PC-3 (cell line): ENCODE measurements around the gene SHC4. TPM values are rescaled to one million over a fixed set of nuclear protein-coding genes. Genes with fewer than 3 reads are reported as not detected.

Source experiments
- ATAC-seq: fragments of 200-7000 bp; cut with Tn5 transposase; 2 replicates; pipeline ENCODE4 v1.9.1; 2020; ENCODE audit warnings: mild to moderate bottlenecking, moderate library complexity
- BruUV-seq: library from RNA; stranded (reverse); fragments of 400-500 nt; replicated peaks from 2 replicates; lab custom pipeline; 2021; lab: Mats Ljungman, UMichigan
- CTCF ChIA-PET: fragments of 300-600 bp; sonication (Branson Sonifier 250); formaldehyde crosslinking; loops from one replicate; lab custom pipeline; 2022; ENCODE audit warnings: antibody characterized with exemption; lab: Charles Lee
- POLR2A ChIA-PET: fragments of 300-600 bp; sonication (Branson Sonifier 250); formaldehyde crosslinking; loops from one replicate; lab custom pipeline; 2022; ENCODE audit warnings: antibody characterized with exemption; ENCODE audit not compliant: unreplicated experiment; lab: Charles Lee
- DNase-seq: peaks from one replicate; pipeline ENCODE4 v3.0.0-alpha.2; 2015
- H2AFZ ChIP-seq: fragments of 300-600 bp; sonication (generic); 2 replicates; pipeline ENCODE4 v1.6.0; 2016; ENCODE audit warnings: antibody characterized with exemption, low read length
- H3F3A ChIP-seq: fragments of 300-600 bp; sonication (generic); one replicate; pipeline ENCODE4 v1.6.0; 2017; ENCODE audit warnings: antibody characterized with exemption, low read length, control low read depth, mild to moderate bottlenecking; ENCODE audit not compliant: unreplicated experiment
- H3K27ac ChIP-seq: fragments of 300-600 bp; sonication (generic); 2 replicates; pipeline ENCODE4 v1.5.1; 2016; ENCODE audit warnings: mild to moderate bottlenecking, low read length
- H3K27me3 ChIP-seq: fragments of 300-600 bp; sonication (generic); 2 replicates; pipeline ENCODE4 v1.6.1; 2016; ENCODE audit warnings: low read length, mixed read lengths
- H3K36me3 ChIP-seq: fragments of 300-600 bp; sonication (generic); 2 replicates; pipeline ENCODE4 v1.6.1; 2016; ENCODE audit warnings: low read depth, mixed run types, low read length, mixed read lengths
- H3K4me1 ChIP-seq: fragments of 300-600 bp; sonication (generic); 2 replicates; pipeline ENCODE4 v1.5.1; 2016; ENCODE audit warnings: low read length; ENCODE audit not compliant: insufficient read depth
- H3K4me2 ChIP-seq: fragments of 300-600 bp; sonication (generic); 2 replicates; pipeline ENCODE4 v1.6.0; 2016; ENCODE audit warnings: low read length
- H3K4me3 ChIP-seq: fragments of 300-600 bp; sonication (generic); 2 replicates; pipeline ENCODE4 v1.5.1; 2016; ENCODE audit warnings: mild to moderate bottlenecking, low read length, mixed read lengths
- H3K79me2 ChIP-seq: fragments of 300-600 bp; sonication (generic); 2 replicates; pipeline ENCODE4 v1.6.1; 2017; ENCODE audit warnings: low read length, mixed read lengths
- H3K9ac ChIP-seq: fragments of 300-600 bp; sonication (generic); 2 replicates; pipeline ENCODE4 v1.6.0; 2016; ENCODE audit warnings: mild to moderate bottlenecking, low read length
- H3K9me2 ChIP-seq: fragments of 300-600 bp; sonication (generic); replicated peaks from 2 replicates; pipeline ENCODE4 v1.6.1; 2016; ENCODE audit warnings: mixed run types, low read length, mixed read lengths
- H3K9me3 ChIP-seq: fragments of 300-600 bp; sonication (generic); 2 replicates; pipeline ENCODE4 v1.6.1; 2016; ENCODE audit warnings: low read length, mixed read lengths
- H4K20me1 ChIP-seq: fragments of 300-600 bp; sonication (generic); 2 replicates; pipeline ENCODE4 v1.6.1; 2016; ENCODE audit warnings: low read length, mixed read lengths
- EZH2 ChIP-seq: fragments of 300-600 bp; sonication (generic); IDR thresholded peaks from one replicate; pipeline ENCODE4 v1.6.1; 2017; ENCODE audit warnings: antibody characterized with exemption, mild to moderate bottlenecking, low read length; ENCODE audit not compliant: unreplicated experiment
- EZH2phosphoT487 ChIP-seq: fragments of 300-600 bp; sonication (generic); IDR thresholded peaks from 2 replicates; pipeline ENCODE4 v1.6.1; 2018; ENCODE audit warnings: mild to moderate bottlenecking, antibody characterized with exemption, low read length, borderline replicate concordance
- intact Hi-C: fragments of 100-400 bp; cut with micrococcal nuclease; formaldehyde crosslinking; loops from 2 replicates; pipeline ENCODE4 v1.9.0; 2023
- total RNA-seq: library from RNA; depleted of rRNA; stranded (reverse); fragments of >200 nt; gene quantifications from 2 replicates; pipeline ENCODE4 v1.2.3, GENCODE V29; 2014; rRNA removed
- TF ChIP-seq, protein P1 (sequence below): fragments of 300-600 bp; sonication (generic); conservative IDR thresholded peaks from 2 replicates; pipeline ENCODE4 v1.5.1; 2017; ENCODE audit warnings: antibody characterized with exemption, low read depth, mild to moderate bottlenecking, low read length

The SHC4 gene
- total RNA-seq, 1 experiment from 2014 or later, result 2.4 TPM

DNA sequence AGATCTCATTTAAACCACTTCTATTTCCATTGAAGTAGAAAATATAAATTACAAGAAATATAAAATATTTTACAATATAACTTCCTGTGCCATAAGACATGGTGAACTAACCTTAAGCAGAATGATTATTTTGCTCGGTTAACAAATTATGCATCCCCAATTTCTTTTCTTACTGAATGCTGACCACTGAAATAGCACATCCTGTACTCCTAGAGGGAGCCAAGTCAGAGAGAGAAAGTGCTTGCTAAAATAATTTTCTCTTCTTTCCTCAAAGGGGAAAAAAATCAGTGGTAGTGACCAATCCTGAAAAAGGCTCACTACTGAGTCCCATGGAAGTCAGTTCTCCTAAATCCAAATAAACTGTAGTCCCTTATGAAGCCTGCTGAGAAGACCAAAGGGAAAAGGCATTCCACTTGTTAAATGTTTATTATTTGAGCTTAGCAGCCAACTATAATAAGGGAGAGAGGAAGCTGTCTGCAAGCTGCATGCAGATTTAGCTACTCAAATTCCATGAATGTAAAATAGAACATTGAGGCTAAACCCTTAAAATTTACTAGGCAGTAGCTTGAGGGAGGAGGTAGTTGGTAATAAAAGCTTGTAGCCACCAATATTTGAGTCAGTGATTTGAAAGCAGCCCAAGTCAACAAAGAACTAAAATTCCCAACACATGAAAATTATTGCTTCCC, 185.9 kb downstream of the SHC4 start:
- POLR2A ChIA-PET, result interaction anchor here (0.6 kb wide), 2 partner anchors 14 to 33 kb away, joined by 3 to 4 read pairs; partner anchors contain the start of gene CEP152
- no peak overlapping the region for H2AFZ ChIP-seq
- no peaks in the 10 kb centered on the region for H3K27me3 ChIP-seq

DNA sequence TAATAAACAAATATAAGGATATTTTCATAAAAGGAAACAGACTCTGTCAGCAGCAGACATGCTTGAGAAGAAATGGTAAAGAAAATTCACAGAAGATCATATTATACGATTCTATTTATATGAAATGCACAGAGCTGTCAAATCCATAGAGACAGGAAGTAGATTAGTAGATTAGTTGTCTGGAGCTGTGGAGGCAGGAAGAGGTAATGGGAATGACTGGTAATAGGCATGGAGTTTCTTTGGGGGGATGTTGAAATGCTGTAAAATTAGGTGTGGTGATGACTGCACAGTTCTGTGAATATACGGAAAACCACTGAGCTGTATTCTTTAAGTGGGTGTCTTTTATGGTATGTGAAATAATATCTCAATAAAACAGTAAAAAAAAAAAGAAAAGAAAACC, 188.2 kb downstream of the SHC4 start:
- Histone ChIP-seq H3K9me3 (no peaks in the 10 kb centered on the region), H3K36me3 (peaks cover 28% of the 10 kb centered on the region), H3K79me2 (no peaks in the 10 kb centered on the region), H3K9ac (no peak overlapping the region), H3K4me3 (no peak overlapping the region), H3K9me2 (no peaks in the 10 kb centered on the region), H3F3A (no peaks in the 10 kb centered on the region), H3K4me2 (no peak overlapping the region), H3K27ac (no peak overlapping the region), H3K27me3 (no peaks in the 10 kb centered on the region), H3K4me1 (peaks cover 11% of the 10 kb centered on the region), H2AFZ (no peak overlapping the region), H4K20me1 (no peaks in the 10 kb centered on the region)
- TF ChIP-seq EZH2, result no peak
- intact Hi-C loops, result no loop called here
- no TSS peak for BruUV-seq
- no peak for DNase-seq
- ChIA-PET POLR2A (no interaction called here), CTCF (no interaction called here)
- ATAC-seq, result no peak

More for the DNA sequence above, 185.9 kb downstream of the SHC4 start:
- Histone ChIP-seq H3K79me2 (no peaks in the 10 kb centered on the region), H3F3A (no peaks in the 10 kb centered on the region), H3K36me3 (peaks cover 23% of the 10 kb centered on the region), H3K4me3 (no peak overlapping the region), H3K4me1 (peaks cover 29% of the 10 kb centered on the region), H3K9ac (no peak overlapping the region), H3K27ac (peak overlapping the region; percentile 43), H3K9me2 (no peaks in the 10 kb centered on the region), H3K9me3 (no peaks in the 10 kb centered on the region), H3K4me2 (no peak overlapping the region), H4K20me1 (no peaks in the 10 kb centered on the region)
- CTCF ChIA-PET, result interaction anchor here (0.9 kb wide), 1 partner anchor 33 kb away, joined by 3 read pairs; the partner anchor contains the start of gene CEP152
- intact Hi-C loops, result no loop called here
- ATAC-seq (peak; percentile 69), DNase-seq (peak; percentile 6)
- TF ChIP-seq, protein P1, sequence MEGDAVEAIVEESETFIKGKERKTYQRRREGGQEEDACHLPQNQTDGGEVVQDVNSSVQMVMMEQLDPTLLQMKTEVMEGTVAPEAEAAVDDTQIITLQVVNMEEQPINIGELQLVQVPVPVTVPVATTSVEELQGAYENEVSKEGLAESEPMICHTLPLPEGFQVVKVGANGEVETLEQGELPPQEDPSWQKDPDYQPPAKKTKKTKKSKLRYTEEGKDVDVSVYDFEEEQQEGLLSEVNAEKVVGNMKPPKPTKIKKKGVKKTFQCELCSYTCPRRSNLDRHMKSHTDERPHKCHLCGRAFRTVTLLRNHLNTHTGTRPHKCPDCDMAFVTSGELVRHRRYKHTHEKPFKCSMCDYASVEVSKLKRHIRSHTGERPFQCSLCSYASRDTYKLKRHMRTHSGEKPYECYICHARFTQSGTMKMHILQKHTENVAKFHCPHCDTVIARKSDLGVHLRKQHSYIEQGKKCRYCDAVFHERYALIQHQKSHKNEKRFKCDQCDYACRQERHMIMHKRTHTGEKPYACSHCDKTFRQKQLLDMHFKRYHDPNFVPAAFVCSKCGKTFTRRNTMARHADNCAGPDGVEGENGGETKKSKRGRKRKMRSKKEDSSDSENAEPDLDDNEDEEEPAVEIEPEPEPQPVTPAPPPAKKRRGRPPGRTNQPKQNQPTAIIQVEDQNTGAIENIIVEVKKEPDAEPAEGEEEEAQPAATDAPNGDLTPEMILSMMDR, result no peak
- TF ChIP-seq EZH2phosphoT487 (no peak), EZH2 (no peak)
- BruUV-seq, result no TSS peak

DNA sequence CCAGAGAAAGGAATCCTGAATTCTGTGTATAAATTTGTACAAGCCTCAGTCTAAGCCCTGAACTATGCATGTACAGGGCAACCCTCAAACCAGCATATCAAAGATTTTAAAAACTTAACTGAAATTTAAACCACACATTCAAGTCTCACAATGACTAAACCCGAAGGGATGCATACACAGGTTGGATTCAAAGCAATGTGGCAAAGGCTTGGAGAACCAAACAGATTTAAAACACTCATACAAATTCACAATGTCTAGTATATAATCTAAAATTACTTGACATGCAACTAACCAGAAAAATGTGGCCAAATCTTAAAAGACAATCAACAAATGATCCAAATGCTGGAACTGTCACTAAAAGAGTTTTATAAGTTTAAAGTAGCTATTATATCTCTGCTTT, 189.2 kb downstream of the SHC4 start:
- Histone ChIP-seq H2AFZ (no peak overlapping the region), H3F3A (no peaks in the 10 kb centered on the region), H3K4me3 (no peak overlapping the region), H3K9me2 (no peaks in the 10 kb centered on the region), H3K4me1 (peaks cover 5% of the 10 kb centered on the region; the same call in 1 of the 2 replicates), H3K79me2 (no peaks in the 10 kb centered on the region), H3K27ac (no peak overlapping the region), H4K20me1 (no peaks in the 10 kb centered on the region), H3K4me2 (no peak overlapping the region), H3K27me3 (no peaks in the 10 kb centered on the region), H3K9ac (no peak overlapping the region), H3K9me3 (no peaks in the 10 kb centered on the region), H3K36me3 (peaks cover 19% of the 10 kb centered on the region; the same call in 1 of the 2 replicates)
- ATAC-seq (no peak), DNase-seq (no peak)
- no TSS peak for BruUV-seq
- TF ChIP-seq EZH2phosphoT487 (no peak), EZH2 (no peak)
- TF ChIP-seq, protein P1, result no peak
- POLR2A ChIA-PET, result no interaction called here
- CTCF ChIA-PET, result no interaction called here
- intact Hi-C loops, result no loop called here

Other genes with a start within 250 kb of the SHC4 start
- 7.5 and 8.2 TPM in 2 replicates for gene CEP152, start 152.8 kb downstream of the SHC4 start, total RNA-seq
- 98.7 and 115 TPM in 2 replicates for gene EID1, start 85.8 kb downstream of the SHC4 start, total RNA-seq
- gene SECISBP2L, start 82.5 kb upstream of the SHC4 start, total RNA-seq, result 13.6 and 18.6 TPM in 2 replicates
- gene COPS2, start 191.7 kb upstream of the SHC4 start, total RNA-seq, result 30.4 TPM in 2 replicates
- gene GALK2, start 206.3 kb upstream of the SHC4 start, total RNA-seq, result 27.2 and 34.6 TPM in 2 replicates